Tibial nerve (tissue), 3 donors: ENCODE data around the gene URM1.

ENCODE experiments used
- CTCF ChIP-seq, 5 experiments: fragments of 200-600 bp in 3 of 5; fragments of 450-650 bp in 2 of 5; sonication (generic) in 3 of 5; IDR thresholded peaks; one replicate each; pipeline ENCODE4 v1.5.1; 2016 to 2019; ENCODE audit warnings: antibody characterized with exemption in 5 of 5, mild to moderate bottlenecking in 3 of 5, moderate library complexity in 2 of 5
- POLR2A ChIP-seq, 2 donors: fragments of 450-650 bp; IDR thresholded peaks; one replicate each; pipeline ENCODE4 v1.6.1; 2017; ENCODE audit warnings: antibody characterized with exemption in 2 of 2, mild to moderate bottlenecking in 2 of 2, moderate library complexity in 2 of 2

- TF ChIP-seq CTCF (IDR thresholded peaks at IDR 0.05) (no peak), POLR2A (IDR thresholded peaks at IDR 0.05) (no peak)
Observed at GRCh38 chr9:128321879-128322403, 49.2 kb upstream of the URM1 start.
